PC-3 (cell line): ENCODE results near the gene BRD8.

Source experiments
- CTCF ChIP-seq: fragments of 300-600 bp; sonication (generic); conservative IDR thresholded peaks from 2 replicates; pipeline ENCODE4 v1.5.1; 2017; ENCODE audit warnings: antibody characterized with exemption, low read depth, mild to moderate bottlenecking, low read length
- EZH2 ChIP-seq: fragments of 300-600 bp; sonication (generic); IDR thresholded peaks from one replicate; pipeline ENCODE4 v1.6.1; 2017; ENCODE audit warnings: antibody characterized with exemption, mild to moderate bottlenecking, low read length; ENCODE audit not compliant: unreplicated experiment
- EZH2phosphoT487 ChIP-seq: fragments of 300-600 bp; sonication (generic); IDR thresholded peaks from 2 replicates; pipeline ENCODE4 v1.6.1; 2018; ENCODE audit warnings: mild to moderate bottlenecking, antibody characterized with exemption, low read length, borderline replicate concordance

- TF ChIP-seq CTCF = peak; percentile 69
- no peak for TF ChIP-seq EZH2
- no peak for TF ChIP-seq EZH2phosphoT487
Measured at GRCh38 chr5:138180183-138180782, 1.9 kb upstream of the BRD8 start.
